Thymus (tissue), 14 donors: ENCODE data around the gene S1PR2. TPM values are rescaled to one million over a fixed set of nuclear protein-coding genes. Genes with fewer than 3 reads are reported as not detected.

Experiments used
- DNase-seq, 9 donors: peaks; one replicate each; pipeline ENCODE4 v3.0.0-alpha.2; 2013; ENCODE audit warnings: low spot score in 9 of 9, low read depth in 6 of 9, missing footprints in 1 of 9
- H3K27ac ChIP-seq, 2 donors: one replicate each; pipeline ENCODE4 v1.5.1; 2013; ENCODE audit warnings: control low read depth in 1 of 2, low read depth in 1 of 2, low read length in 1 of 2, mild to moderate bottlenecking in 1 of 2, moderate library complexity in 1 of 2
- H3K27me3 ChIP-seq, 2 donors: one replicate each; pipeline ENCODE4 v1.5.1; 2013; ENCODE audit warnings: low read length in 1 of 2; ENCODE audit not compliant: control insufficient read depth in 2 of 2, insufficient read depth in 1 of 2
- H3K36me3 ChIP-seq, 2 donors: one replicate each; pipeline ENCODE4 v1.5.1; 2013; ENCODE audit warnings: low read length in 1 of 2, mild to moderate bottlenecking in 1 of 2, moderate library complexity in 1 of 2; ENCODE audit not compliant: control insufficient read depth in 2 of 2, insufficient read depth in 2 of 2
- H3K4me1 ChIP-seq, 2 donors: one replicate each; pipeline ENCODE4 v1.5.1; 2013; ENCODE audit warnings: low read length in 2 of 2; ENCODE audit not compliant: control insufficient read depth in 2 of 2, insufficient read depth in 2 of 2
- H3K4me3 ChIP-seq, 2 donors: one replicate each; pipeline ENCODE4 v1.5.1; 2013; ENCODE audit warnings: low read length in 2 of 2, control low read depth in 1 of 2, mild to moderate bottlenecking in 1 of 2
- H3K9me3 ChIP-seq, 2 donors: one replicate each; pipeline ENCODE4 v1.5.1; 2013; ENCODE audit warnings: low read length in 1 of 2, mild to moderate bottlenecking in 1 of 2; ENCODE audit not compliant: control insufficient read depth in 2 of 2, insufficient read depth in 1 of 2
- WGBS: extraction: QIAGEN DNeasy Blood & Tissue Kit; methylation state at CpG from one replicate; pipeline ENCODE4 v1.1.7; 2013; 5-methylcytosine and 5-hydroxymethylcytosine counted together
- long read RNA-seq, 10 donors: transcript quantifications; one replicate each; lab custom pipeline, GENCODE V29; 2026
- polyA plus RNA-seq: library from polyadenylated mRNA; stranded (reverse); fragments of 200-250 nt; gene quantifications from one replicate; pipeline ENCODE4 v1.2.3, GENCODE V29; 2013
- total RNA-seq: library from RNA; stranded (reverse); fragments of 120-200 nt; gene quantifications from one replicate; pipeline ENCODE4 v1.2.4, GENCODE V29; 2013
- donor health status: healthy.

Gene S1PR2, protein sequence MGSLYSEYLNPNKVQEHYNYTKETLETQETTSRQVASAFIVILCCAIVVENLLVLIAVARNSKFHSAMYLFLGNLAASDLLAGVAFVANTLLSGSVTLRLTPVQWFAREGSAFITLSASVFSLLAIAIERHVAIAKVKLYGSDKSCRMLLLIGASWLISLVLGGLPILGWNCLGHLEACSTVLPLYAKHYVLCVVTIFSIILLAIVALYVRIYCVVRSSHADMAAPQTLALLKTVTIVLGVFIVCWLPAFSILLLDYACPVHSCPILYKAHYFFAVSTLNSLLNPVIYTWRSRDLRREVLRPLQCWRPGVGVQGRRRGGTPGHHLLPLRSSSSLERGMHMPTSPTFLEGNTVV
- total RNA-seq (2.7 TPM), polyA plus RNA-seq (2.4 TPM)
- long read RNA-seq, donor 1, result 0 reads
- long read RNA-seq, donor 2, partial matches to known transcripts, result 0 of 1 reads
- long read RNA-seq, donor 2, other reads (novel, unspliced or antisense), result 0 of 1 reads
- long read RNA-seq, donor 3, partial matches to known transcripts, result 0 of 2 reads
- long read RNA-seq, donor 3, other reads (novel, unspliced or antisense), result 0 of 2 reads
- long read RNA-seq, donor 4, result 0 reads
- long read RNA-seq, donor 5, partial matches to known transcripts, result 0 of 1 reads
- long read RNA-seq, donor 5, other reads (novel, unspliced or antisense), result 0 of 1 reads
- long read RNA-seq, donor 6, partial matches to known transcripts, result 0 of 1 reads
- long read RNA-seq, donor 6, other reads (novel, unspliced or antisense), result 0 of 1 reads
- long read RNA-seq, donor 7, result 0 reads
- long read RNA-seq, donor 8, result 0 reads
- long read RNA-seq, donor 9, partial matches to known transcripts, result 0 of 1 reads
- long read RNA-seq, donor 9, other reads (novel, unspliced or antisense), result 0 of 1 reads
- long read RNA-seq, donor 10, result 0 reads

DNA sequence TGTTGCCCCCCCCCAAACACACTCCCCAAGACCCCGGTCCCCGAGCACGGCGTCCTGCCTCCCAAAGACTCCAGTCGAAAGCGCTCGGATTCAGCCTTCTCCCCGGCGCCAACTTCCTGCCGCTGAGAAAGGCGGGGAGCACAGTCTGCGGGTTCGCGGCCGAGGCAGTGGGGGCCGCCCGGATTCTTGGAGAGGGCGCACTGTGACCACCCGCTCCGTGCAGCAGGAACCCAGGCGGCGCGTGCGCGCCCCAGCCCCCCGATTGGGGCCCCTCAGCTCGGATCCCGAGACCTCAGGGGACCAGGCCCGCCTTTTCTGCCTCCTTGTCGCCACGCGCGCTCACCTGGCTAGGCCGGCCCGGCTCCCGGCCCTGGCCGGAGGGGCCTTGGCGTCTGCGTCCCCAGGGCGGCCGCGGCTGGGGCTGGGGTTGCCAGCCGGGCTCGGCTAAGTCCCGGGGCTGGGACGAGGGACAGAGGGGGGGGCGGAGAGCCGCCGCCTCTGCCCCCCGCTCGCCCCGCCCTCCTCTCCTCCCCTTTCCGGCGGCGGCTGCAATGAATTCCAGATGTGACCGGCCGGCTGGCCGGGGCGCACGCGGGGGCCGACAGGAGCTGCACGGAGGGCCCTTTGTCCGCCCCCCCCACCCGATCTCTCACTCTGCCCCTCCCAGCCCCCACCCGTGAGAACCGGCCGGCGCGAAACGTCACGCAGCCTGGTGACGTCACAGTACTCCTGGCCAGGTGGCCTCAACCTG, at the start of gene S1PR2:
TSS of gene S1PR2 (minus strand) at position 471 of the 751 bp plus-strand sequence. CDS start 6,426 bp downstream, outside the sequence.
- peaks cover 3 to 18% of the 10 kb centered on the region in 2 donors for H3K27me3 ChIP-seq
- H3K27ac ChIP-seq, result peak within 1 kb of the TSS; percentile 57 to 81
- under 1% methylated on average over 73 of the region's 73 CpGs for WGBS
- DNase-seq, result peak in 4 of 9 donors; percentile 32 to 65 (median 51)
- H3K36me3 ChIP-seq, result no peaks in the 10 kb centered on the region
- H3K9me3 ChIP-seq, result no peaks in the 10 kb centered on the region
- H3K4me3 ChIP-seq, result peak within 1 kb of the TSS; percentile 69 to 83
- peaks cover 6 to 41% of the 10 kb centered on the region in 2 donors for H3K4me1 ChIP-seq

GRCh38 chr19:10279737-10280442, 48.8 kb upstream of the S1PR2 start:
- H3K36me3 ChIP-seq, result peaks cover 0 to 13% of the 10 kb centered on the region in 2 donors
- no peak overlapping the region for H3K27ac ChIP-seq
- no peak overlapping the region for H3K4me3 ChIP-seq
- peaks cover 0 to 2% of the 10 kb centered on the region in 2 donors for H3K4me1 ChIP-seq
- WGBS, result 44% methylated on average over 5 of the region's 5 CpGs
- peaks cover 0 to 4% of the 10 kb centered on the region in 2 donors for H3K27me3 ChIP-seq
- DNase-seq, result no peak
- H3K9me3 ChIP-seq, result no peaks in the 10 kb centered on the region

DNA sequence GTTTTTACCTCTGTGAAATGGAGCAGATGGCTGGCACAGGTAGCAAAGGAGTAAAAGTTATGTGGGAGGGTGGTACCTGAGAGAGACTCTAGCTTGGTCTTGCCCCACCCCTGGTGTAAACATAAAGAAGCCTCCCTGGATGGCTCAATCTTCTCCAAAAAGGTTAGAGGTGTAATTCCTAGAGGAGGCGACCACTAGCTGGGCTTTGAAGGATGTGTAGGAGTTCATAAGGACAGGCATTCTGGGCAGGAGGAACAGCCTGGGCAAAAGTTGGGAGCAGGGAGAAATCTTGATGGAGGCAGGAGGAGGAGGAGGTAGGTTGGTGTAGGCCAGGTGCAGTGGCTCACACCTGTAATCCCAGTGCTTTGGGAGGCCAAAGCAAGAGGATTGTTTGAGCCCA, 47.8 kb upstream of the S1PR2 start:
- peaks cover 0 to 3% of the 10 kb centered on the region in 2 donors for H3K27me3 ChIP-seq
- no peaks in the 10 kb centered on the region for H3K4me1 ChIP-seq
- 98% methylated on average over 1 of the region's 1 CpG for WGBS
- no peaks in the 10 kb centered on the region for H3K9me3 ChIP-seq
- no peak for DNase-seq
- H3K4me3 ChIP-seq, result no peak overlapping the region
- no peak overlapping the region for H3K27ac ChIP-seq
- H3K36me3 ChIP-seq, result peaks cover 0 to 9% of the 10 kb centered on the region in 2 donors

- H3K9me3 ChIP-seq, result no peaks in the 10 kb centered on the region
- H3K4me3 ChIP-seq, result no peak overlapping the region
- DNase-seq, result no peak
- no peaks in the 10 kb centered on the region for H3K4me1 ChIP-seq
- H3K27ac ChIP-seq, result no peak overlapping the region
- no peaks in the 10 kb centered on the region for H3K27me3 ChIP-seq
- H3K36me3 ChIP-seq, result peaks cover 0 to 3% of the 10 kb centered on the region in 2 donors
- WGBS, result 95% methylated on average over 9 of the region's 9 CpGs
Measured at GRCh38 chr19:10277795-10278589, 46.9 kb upstream of the S1PR2 start.

DNA sequence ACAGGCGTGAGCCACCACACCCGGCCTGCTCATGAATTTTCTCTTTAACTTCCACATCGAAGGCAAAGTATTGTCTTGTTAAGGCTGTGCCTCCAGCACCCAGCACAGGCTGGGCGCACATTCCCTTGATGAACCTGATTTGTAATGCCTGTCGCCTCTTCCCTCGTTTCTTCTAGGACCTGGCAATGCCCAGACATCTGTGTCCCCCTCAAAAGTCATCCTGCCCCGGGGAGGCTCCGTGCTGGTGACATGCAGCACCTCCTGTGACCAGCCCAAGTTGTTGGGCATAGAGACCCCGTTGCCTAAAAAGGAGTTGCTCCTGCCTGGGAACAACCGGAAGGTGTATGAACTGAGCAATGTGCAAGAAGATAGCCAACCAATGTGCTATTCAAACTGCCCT, 43.5 kb upstream of the S1PR2 start:
- Histone ChIP-seq H3K36me3 (peaks cover 0 to 3% of the 10 kb centered on the region in 2 donors), H3K9me3 (no peaks in the 10 kb centered on the region), H3K4me1 (peaks cover 23 to 24% of the 10 kb centered on the region in 2 donors), H3K27ac (peak overlapping the region in 1 of 2 donors; percentile 60), H3K27me3 (peaks cover 4 to 27% of the 10 kb centered on the region in 2 donors), H3K4me3 (no peak overlapping the region)
- WGBS, result 95% methylated on average over 10 of the region's 10 CpGs
- DNase-seq, result no peak

GRCh38 chr19:10271543-10272086, 40.5 kb upstream of the S1PR2 start:
- Histone ChIP-seq H3K4me1 (peaks cover 24 to 26% of the 10 kb centered on the region in 2 donors), H3K27ac (peak overlapping the region; percentile 59 to 84), H3K36me3 (peaks cover 0 to 3% of the 10 kb centered on the region in 2 donors), H3K4me3 (peak overlapping the region; percentile 37 to 54), H3K9me3 (no peaks in the 10 kb centered on the region), H3K27me3 (peaks cover 4 to 28% of the 10 kb centered on the region in 2 donors)
- peak in 1 of 9 donors; percentile 68 for DNase-seq
- 29% methylated on average over 12 of the region's 12 CpGs for WGBS

- H3K27ac ChIP-seq, result peak within 1 kb of the TSS; percentile 84 to 87
- H3K36me3 ChIP-seq, result peaks cover 0 to 3% of the 10 kb centered on the region in 2 donors
- peaks cover 24 to 26% of the 10 kb centered on the region in 2 donors for H3K4me1 ChIP-seq
- peak within 1 kb of the TSS; percentile 37 to 54 for H3K4me3 ChIP-seq
- no peaks in the 10 kb centered on the region for H3K9me3 ChIP-seq
- peak in 3 of 9 donors; percentile 67 to 85 (median 77) for DNase-seq
- H3K27me3 ChIP-seq, result peaks cover 4 to 28% of the 10 kb centered on the region in 2 donors
- 2% methylated on average over 51 of the region's 51 CpGs for WGBS
Measured at GRCh38 chr19:10270616-10271394, 39.7 kb upstream of the S1PR2 start, which contains the start of gene ICAM1. TSS of gene ICAM1 (plus strand) at chr19:10271120. CDS start at chr19:10271160, 40 bp downstream.
